Frontal cortex (tissue), 4 donors: ENCODE measurements around the gene HMGB4. TPM values are rescaled to one million over a fixed set of nuclear protein-coding genes. Genes with fewer than 3 reads are reported as not detected.

Experiments
- DNase-seq, 2 donors: peaks; one replicate each; pipeline ENCODE4 v3.0.0; 2012; ENCODE audit warnings: low spot score in 2 of 2
- FAIRE-seq: peaks from 2 replicates; lab custom pipeline; 2012; peaks lifted over from hg19 to GRCh38; lab: Jason Lieb, UNC
- total RNA-seq: library from RNA; depleted of rRNA; stranded (reverse); fragments of >200 nt; gene quantifications from one replicate; pipeline ENCODE4 v1.2.3, GENCODE V29; 2014
- donor health status: control.
- donor health status: control.
- donor health status: control.

HMGB4 gene
- total RNA-seq, 1 donor from 2014 or later: not detected

DNA sequence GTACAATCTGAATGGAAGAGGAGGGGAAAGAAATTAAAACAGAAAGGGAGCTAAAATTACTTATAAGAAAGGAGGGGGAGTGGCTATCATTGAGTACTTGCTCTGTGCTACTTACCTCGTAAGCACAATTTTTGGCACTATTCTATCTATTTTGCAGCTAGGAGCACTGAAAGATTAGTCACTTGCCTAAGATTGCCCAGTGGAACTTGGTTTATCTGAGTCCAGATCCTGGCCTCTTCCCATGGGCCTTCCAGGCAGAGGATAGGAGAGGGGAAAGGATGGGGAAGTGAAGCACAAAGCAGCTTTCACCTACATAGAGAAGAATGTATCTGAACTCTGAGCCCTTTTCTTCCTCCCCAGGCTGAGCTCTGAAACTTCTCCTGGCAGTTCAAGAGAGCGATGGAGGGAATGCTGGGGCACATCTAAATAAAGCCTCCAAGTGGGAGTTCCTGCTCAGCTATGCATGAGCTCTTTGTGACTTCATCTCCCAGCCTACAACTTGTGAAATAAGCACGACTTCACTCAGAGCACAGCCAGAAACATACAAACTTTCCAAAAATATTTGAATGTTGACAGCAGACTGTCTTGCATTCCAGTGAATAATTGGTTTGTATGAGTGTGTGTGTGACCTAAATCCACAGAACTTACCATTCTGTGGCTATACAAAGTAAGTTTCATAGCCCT is 29.4 kb downstream of the HMGB4 start:
- FAIRE-seq (no peak), DNase-seq (peak in 1 of 2 donors; percentile 32)

DNA sequence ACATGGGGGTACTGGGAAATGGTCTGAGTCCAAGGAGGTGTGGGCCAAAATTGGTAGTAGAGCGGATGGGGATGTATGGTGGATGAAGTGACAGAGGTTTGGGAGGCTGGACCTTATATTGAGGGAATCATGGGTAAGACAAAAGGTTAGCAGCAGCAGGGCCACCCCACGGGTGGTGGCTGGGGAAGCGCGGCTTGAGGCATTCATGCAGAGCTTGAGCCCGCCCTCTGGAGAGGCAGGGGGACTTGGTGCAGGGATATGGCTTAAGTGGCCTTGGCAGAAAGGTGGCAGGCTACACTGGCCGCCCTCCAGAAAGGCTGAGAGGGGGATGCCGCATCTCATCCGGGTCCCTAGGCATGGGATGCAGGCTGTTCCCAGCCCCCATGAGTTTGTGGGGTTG is 31.5 kb downstream of the HMGB4 start:
- FAIRE-seq (no peak), DNase-seq (no peak)

- FAIRE-seq (no peak), DNase-seq (no peak)
These were observed 32.1 kb downstream of the HMGB4 start for GRCh38 chr1:33895976-33896375.

- FAIRE-seq: no peak
- no peak for DNase-seq
These were observed 33.3 kb downstream of the HMGB4 start for GRCh38 chr1:33897092-33897725.

DNA sequence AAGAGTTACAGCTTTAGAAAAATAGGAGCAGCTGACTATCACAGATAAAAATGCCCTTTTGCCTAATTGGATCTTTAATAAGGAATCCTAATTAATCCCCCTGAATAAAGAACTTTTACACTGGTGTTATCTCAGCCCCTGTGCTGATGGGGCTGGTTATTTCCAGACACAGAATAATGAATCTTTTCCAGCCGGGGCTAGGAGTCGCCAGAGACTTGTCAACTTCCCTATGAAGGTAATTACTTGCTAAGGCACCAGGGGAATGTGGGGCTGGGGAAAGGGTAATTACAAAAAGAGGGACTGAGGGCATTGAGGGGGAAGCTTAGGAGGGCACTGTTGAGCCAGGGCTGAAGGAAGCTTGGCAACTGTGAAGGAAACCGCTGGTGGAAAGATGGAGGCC is 34.5 kb downstream of the HMGB4 start:
- DNase-seq (no peak), FAIRE-seq (no peak)

- FAIRE-seq: no peak
- DNase-seq: no peak
These were observed 35.0 kb downstream of the HMGB4 start for GRCh38 chr1:33898881-33899280.

GRCh38 chr1:33899746-33900145 is 35.9 kb downstream of the HMGB4 start:
- DNase-seq (no peak), FAIRE-seq (no peak)

- no peak for DNase-seq
- no peak for FAIRE-seq
These were observed 38.8 kb downstream of the HMGB4 start for GRCh38 chr1:33902486-33903209.

GRCh38 chr1:33903210-33903589 is 39.3 kb downstream of the HMGB4 start:
- DNase-seq (no peak), FAIRE-seq (no peak)

GRCh38 chr1:33905241-33905640 is 41.4 kb downstream of the HMGB4 start:
- DNase-seq (no peak), FAIRE-seq (no peak)

DNA sequence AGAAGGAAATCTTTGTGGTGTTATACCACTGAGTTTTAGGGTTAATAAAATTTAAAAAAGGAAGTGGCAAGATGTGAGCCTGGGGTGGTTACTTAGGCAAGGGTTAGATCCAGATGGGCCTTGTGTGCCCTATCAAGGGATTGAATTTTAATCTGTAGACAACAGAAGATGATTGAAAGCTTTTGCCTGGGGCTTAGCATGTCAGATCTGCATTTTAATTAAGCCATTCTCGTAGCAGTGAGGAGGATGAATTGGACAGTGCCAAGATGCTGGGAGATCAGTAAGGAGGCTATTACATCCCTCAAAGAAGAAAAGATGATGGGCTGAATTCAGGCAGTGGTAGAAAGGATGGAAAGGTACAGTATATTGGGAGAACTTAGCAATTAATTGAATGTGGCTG is 42.3 kb downstream of the HMGB4 start:
- DNase-seq (no peak), FAIRE-seq (no peak)

DNA sequence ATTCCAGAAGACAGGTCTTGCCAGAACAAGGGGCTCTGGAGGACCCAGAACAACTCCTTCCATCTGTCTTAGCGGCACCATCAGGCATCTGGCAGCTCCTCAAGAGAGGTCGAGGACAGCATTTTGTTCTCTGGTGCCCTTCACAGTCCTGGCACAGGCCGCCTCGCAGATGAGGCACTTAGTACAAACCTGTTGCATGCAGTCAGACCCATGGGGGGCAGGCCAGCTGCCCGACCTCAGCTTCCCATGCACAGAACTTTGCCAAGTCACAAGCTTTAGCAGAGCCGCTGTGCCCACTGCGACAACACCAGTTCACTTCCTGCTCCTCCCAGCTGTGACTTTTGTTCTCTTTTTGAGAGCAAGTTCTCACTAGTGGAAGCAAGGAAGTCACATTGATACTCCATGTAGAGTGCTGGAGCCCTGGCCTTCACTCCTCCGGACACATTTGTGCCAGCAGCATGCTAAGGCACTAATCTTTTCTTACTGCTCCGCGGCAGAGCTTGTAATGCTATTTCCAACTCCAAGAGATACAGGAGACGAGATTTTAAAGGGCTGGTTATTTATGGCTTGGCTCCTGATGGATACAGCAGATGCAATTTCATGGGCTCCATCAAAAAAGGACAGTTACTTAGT is 44.6 kb downstream of the HMGB4 start:
- DNase-seq (no peak), FAIRE-seq (no peak)
